NCI-H345 treated with DMSO at 0.1 percent for 48 hours (cell line): ENCODE results near the gene DUSP22.
"Not testable (repeated sequence)": the region's sequence is repeated elsewhere in the genome, so short reads cannot be mapped to it uniquely, and the experiment has no call there.

Source experiments
- DNase-seq: peaks from one replicate; lab custom pipeline; 2025; ENCODE audit not compliant: unreplicated experiment; lab: John Stamatoyannopoulos, UW

Gene DUSP22, protein sequence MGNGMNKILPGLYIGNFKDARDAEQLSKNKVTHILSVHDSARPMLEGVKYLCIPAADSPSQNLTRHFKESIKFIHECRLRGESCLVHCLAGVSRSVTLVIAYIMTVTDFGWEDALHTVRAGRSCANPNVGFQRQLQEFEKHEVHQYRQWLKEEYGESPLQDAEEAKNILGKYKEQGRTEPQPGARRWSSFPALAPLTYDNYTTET

DNA sequence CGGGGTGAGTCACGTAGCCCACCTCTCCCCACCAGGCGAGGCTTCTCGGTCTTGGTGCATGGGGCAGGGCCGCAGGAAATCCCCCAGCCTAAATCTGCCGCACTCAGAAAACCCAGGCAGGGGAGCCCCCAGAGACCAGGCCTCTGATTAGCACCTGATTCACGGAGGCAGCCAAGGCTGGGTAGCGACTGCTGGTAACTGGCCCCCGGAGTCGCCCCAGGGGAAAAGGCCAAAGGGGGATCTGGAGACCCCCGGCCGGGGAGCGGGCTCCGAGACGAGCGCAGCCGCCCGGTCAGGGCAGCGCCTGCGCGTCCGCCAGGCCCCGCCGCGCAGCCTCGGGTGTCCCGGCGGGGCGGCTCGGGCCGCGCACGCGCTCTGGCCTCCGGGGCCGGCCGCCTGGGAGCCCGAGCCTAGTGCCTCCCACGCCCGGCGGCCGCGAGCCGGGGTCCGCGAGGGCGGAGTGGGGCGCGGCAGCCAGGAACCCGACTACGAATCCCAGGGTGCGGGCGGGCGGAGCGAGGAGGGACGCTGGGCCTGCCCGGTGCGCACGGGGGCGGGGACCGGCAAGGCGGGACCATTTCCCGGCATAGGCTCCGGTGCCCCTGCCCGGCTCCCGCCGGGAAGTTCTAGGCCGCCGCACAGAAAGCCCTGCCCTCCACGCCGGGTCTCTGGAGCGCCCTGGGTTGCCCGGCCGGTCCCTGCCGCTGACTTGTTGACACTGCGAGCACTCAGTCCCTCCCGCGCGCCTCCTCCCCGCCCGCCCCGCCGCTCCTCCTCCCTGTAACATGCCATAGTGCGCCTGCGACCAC is at the start of gene DUSP22:
Gene DUSP22, plus strand, starts transcription at position 791 of the 809 bp plus-strand sequence. CDS start 53 bp downstream, outside the sequence.
- DNase-seq: no peak

DNA sequence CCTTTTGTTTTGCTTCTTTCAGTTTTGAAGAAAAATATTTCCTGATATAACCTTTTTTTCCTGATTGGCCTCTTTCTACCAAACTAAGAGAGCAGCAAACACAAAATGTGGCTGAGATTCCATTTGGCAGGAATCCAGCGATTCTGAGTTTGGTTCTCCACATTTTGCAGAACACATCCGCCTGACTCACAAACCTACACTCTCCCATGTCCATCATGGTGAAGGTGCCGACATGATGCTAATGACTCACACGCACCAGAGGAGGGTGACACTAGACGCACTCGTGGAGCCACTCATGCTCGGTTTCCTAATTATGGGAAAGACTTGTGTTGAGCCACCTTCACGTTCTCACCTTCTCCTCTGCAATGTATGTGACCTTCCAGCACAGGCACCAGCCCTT is 45.9 kb upstream of the DUSP22 start:
- DNase-seq: no peak

DNA sequence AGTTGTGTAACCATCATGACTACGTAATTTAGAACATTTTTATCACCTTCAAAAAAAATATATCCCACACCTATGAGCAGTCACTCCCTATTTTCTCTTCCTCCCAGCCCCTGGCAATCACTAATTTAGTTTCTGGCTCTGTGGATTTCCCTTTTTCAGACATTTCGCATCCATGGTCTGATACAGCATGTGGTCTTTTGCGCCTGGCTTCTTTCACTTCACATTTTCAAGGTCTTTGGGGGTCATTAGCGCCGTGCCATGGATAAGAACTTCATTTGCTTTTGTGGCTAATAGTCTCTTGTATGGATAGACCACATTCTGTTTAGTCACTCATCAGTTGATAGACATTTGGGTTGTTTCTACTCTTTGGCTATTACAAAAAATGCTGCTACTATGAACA is 44.9 kb upstream of the DUSP22 start:
- DNase-seq: no peak

DNA sequence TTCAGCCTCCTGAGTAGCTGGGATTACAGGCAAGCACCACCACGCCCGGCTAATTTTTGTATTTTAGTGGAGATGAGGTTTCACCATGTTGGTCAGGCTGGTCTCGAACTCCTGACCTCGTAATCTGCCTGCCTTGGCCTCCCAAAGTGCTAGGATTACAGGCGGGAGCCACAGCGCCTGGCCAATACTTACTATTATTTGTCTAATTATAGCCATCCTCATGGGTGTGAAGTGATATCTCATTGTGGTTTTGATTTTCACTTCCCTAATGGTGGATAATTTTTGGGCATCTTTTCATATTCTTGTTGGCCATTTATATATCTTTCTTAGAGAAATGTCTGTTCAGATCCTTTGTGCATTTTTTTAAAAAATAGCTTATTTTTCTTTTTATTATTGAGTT is 44.2 kb upstream of the DUSP22 start:
- DNase-seq: not testable (repeated sequence)

DNA sequence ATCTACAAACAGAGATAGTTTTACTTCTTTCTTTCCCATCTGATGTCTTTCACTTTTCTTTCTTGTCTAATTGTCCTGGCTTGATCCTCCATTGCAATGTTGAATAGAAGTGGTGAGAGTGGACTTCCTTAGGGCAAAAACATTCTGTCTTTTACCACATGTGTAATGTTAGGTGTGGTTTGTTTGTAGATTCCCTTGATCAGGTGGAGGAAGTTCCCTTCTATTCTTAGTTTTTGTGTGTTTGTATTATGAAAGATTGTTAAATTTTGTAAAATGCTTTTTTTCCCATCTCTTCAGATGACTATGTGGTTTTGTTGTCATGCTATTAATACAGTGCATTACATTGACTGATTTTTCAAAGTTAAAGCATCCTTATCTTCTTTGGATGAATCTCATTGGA is 41.6 kb upstream of the DUSP22 start:
- DNase-seq: no peak

DNA sequence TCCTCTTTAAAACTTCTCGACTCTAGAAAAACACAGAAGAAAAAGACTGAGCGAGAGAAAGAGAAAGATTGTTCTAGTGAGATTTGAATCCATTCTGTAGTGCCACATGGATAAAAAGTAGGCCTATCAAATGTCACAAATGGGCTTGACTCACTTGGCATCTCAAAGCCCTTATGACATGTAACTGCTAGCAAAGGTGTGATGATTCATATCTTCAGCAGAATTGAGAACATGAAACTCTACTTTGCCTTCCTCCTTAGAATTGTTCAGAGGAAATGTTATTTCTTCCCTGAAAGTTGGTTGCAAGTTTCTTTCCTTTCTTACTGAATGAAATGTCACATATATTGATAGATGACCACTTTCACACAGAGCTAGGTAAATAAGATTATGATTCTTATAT is 40.4 kb upstream of the DUSP22 start:
- no peak for DNase-seq

DNA sequence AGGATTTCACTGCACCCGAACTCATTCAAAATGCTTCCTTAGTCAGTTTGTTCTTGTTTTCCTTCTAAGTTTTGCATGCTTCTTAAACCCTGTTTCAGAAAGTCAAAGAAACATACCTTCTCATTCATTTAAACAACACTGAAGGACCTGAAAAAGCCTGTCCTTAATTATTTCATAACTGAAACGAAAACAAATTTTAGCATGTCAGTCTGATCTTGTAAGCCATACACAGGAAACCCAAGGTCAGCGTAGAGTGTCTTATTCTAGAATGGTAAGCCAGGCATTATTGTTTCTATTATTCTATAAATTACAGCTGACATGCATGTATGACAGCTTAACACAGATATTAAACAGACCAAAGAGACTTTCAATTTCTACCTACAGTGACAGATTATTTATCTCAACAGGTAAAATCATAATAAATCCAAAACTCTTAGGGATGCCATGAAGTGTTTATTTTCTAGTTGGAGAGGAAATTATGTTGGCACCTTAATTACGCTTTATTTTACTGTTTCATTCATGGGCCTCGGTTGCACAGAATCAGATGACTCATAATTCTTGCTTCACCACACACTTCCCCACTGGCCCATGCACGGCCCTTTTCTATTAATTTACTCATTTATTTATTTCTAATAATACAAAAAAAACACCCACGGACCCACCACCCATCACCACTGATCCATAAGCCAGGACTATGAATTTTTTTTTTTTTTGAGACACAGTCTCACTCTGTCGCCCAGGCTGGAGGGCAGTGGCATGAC is 39.3 kb upstream of the DUSP22 start:
- no peak for DNase-seq

DNA sequence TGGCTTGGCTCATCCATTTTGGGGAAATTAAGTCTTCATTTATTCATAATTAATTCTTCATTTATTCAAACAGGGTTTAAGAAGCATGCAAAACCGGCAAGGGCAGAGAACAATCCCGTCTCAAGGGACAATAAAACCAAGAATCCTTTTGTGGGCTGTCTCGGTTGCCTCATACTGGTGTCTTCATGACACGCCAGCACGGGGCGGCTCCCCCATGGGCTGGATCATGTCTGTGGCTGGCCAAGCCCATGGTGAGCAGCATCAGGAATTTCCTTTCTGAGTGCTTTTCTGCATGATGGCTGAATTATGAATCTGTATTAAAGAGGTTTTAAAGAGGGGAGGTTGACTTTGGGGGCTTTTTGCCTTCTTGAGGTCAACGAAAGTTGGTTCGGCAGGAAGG is 38.3 kb upstream of the DUSP22 start:
- no peak for DNase-seq

DNA sequence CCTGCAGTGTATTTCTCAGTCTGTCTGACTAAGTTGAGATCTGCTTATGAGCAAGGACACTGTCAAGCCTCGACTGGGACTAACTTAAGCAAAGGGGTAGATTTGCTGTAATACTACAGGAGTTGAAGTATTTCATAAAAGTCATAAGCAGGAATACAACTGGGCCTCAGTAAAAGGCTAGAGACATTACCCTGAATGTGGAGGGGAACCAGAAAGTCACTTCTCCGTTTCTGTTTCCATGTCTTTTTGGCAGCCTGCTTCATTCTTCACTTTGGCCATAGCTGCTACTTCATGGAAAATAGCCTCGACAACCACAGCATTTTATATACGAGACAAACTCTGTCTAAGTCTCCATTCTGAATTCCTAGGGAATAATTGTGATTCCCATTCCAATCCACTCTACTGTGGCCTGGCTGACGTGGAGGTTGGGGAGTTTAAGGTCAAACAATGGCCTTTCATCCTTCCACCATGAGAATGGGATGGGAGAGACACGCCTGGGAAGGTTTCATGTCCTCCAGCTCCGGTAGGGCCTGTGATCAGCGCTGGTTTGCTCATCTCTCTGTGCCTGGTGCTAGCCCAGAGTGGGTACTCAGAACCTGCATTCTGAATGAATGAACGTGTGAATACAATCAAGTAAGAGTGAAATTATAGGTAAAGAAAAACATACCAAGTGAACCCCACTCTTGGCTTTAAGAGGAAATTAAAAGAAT is 37.1 kb upstream of the DUSP22 start:
- no peak for DNase-seq

DNA sequence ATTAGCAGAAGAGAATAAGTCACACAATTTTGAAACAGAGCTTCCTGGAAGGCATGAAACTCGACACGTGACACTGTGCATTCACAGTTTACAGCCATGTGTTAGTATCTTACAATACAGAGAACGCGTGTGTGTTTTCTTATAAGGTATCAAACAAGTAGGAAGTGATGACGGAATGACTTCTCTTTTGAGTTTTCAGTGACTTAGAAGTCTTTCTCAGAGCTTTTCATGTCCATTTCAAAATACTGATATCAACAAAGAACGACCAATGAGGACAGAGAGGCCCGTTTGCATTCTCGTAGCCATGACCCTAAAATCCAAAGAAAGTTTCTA is 36.6 kb upstream of the DUSP22 start:
- DNase-seq: no peak

DNA sequence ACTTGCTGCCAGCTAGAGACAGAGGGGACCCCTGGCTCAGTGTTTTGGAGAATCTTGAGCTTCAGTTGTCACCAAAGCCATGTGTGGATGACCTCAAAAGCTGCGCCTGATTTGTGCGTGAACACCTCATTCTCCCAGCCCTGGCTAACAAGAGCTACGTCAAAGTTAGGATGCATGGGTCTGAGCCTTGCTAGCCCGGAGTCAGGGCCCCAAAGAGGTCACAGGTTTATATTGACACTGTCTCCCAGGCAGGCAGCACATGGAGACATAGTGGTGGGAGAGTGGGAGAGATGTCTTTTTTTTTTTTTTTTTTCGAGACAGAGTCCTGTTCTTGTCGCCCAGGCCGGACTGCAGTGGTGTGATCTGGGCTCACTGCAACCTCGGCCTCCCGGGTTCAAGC is 36.1 kb upstream of the DUSP22 start:
- no peak for DNase-seq

DNA sequence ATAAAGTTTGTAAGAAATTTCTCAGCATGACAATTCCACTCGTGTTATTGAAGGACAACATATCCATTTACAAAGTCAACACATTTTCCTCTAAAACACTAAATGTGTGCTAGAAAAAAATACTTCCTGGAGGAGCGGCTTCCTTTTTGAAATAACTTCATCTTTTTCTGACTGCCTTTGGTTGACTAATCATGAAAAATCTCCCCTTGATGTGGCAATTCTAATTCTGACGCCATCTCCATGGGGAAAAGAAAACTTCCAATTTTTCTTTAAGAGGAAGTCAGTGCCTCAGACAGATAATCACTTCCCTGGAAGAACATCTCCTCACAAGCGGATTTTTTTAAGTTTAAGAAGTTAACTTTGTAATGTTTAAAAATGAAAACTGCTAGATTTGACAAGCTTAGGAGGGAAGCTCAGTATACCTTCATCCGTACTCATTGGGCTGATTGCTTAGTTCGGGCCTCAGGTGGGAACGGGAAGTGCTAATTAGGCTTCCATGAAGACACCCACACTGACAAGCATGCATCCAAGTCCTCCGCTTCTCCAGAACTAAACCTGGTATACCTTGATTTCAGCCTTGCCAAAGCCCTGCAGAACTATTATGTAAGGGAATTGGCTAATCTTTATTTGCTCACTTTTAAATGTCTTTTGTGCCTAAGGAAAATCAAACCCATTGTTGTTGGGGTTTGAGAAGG is 35.1 kb upstream of the DUSP22 start:
- DNase-seq: no peak

DNA sequence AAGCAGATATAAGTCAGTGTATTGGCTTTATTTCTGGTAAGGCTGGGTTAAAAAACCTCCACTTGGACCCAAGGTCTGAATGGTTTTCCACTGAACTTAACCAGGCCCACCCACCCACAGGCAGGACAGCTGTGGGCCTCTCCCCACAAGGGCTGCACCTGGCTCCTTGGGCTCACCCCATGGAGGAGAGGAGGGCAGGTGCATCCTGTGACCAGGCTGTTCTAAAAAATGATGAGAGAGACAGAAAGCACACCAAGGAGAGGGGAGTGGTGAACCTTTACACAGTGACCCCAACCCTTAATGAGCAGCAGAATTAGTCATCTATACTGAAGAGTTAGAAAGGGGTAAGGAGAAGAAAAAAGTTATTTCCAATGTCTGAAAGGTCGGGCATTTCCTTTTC is 34.5 kb upstream of the DUSP22 start:
- no peak for DNase-seq

DNA sequence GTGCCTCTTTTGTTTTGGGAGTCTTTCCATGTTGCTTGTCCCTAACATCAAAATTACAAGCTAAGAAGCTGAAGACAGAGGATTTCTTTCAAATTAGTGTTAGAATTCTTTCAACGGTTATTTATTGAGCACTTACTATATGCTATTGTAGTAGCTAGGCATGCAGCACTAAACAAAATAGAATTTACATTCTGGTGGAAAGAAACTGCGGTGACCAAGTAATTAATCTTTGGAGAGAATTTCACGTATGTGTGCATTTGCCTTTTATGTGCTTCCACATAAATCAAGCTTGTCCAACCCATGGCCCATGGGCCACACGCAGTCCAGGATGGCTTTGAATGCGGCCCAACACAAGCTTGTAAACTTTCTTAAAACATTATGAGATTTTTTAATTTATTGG is 33.0 kb upstream of the DUSP22 start:
- DNase-seq: no peak

DNA sequence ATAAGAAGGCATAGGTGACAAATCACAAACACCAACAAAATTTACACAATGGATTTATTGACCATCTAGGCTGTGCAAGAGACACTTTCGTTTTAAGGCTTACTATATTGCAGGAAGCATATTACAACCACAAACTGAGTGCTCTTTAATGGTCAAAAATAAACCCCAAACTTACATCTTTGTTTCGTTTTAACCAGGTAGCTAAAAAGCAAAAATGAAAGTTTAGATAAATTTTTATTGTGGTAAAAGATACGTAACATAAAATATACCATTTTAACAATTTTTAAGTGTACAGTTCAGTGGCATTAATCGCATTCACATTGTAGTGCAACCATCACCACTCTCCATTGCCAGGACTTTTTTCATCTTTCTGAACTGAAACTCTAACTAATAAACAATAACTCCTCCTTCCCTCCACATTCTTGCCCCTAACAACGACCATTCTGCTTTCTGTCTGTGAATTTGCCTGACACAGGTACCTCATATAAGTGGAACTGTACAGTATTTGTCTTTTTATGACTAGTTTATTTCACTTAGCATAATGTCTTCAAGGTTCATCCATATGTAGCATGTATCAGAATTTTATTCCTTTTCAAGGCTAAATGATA is 32.3 kb upstream of the DUSP22 start:
- no peak for DNase-seq

DNA sequence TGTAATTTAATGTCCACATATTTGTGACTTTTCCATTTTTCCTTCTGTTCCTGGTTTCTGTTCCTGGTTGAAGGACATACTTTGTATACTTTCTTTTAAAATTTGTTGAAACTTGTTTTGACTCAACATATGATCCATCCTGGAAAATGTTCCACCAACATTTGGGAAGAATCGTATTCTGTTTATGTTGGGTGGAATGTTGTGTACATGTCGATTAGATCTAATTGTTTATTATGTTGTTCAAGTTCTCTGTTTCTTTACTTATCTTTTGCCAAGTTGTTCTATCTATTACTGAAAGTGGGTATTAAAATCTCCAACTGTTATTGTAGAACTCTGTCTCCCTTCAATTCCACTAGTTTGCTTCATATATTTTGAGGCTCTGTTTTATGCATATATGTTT is 27.7 kb upstream of the DUSP22 start:
- no peak for DNase-seq

DNA sequence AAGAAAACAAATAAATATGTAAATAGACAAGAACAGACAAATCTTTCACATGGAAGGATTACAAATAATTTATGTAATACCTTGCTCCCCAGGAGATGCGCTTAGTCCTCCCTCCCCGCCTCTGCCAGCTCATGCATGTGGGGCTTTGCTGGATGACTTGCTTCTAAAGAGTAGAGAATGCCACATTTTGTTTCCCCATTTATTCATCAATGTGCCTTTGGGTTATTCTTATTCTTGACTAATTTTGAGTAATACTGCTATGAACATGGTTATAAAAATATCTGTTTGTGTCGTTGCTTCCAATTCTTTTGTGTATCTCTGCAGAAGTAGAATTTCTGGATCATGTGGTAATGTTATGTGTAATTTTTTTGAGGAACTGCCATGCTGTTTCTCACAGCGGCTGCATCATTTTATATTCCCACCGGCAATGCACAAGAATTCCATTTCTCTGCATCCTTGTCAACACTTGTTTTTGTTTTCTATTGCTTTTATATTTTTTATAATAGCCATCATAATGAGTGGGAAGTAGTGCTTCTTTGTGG is 23.8 kb upstream of the DUSP22 start:
- no peak for DNase-seq

DNA sequence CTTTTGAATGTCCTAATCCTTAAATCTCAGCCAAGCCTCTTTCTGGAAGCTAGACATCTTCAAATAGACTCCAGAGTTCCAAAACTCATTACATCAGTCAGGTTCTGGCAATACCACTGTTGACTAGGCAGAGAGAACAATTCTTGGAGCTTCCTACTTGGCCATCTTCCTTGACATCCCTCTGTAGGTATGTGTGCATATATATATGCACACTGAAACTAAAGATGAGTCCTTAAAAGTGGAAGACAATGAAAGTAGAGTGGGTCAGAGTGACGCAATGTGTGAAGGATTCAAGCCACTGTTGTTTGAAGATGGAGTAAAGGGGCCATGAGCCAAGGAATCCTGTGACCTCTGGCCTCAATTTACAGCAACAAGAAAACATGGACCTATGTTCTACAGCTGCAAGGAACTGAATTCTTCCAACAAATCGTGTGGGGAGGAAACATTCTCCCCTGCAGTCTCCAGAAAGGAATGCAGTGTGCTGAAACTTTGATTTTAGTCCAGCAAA is 18.7 kb upstream of the DUSP22 start:
- DNase-seq: no peak

DNA sequence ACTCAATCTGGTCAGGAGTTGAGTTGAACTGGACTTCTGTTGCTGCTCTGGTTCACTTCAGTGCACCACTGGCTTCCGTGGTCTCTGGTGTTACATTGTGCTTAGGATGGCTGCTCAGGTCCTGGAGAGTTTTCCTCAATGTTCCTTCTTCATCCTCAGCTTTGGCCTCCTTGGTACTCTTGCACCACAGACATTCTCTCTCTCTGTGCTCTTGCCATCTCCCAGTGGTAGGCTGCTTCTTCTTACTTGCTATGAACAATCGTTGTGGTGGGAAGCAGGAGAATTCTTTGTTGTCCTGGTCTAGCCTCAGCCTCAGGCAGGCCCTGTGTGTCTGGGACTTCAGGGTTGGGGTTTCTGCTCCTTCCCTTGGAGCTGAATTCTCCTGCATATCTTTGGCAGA is 14.5 kb upstream of the DUSP22 start:
- no peak for DNase-seq

DNA sequence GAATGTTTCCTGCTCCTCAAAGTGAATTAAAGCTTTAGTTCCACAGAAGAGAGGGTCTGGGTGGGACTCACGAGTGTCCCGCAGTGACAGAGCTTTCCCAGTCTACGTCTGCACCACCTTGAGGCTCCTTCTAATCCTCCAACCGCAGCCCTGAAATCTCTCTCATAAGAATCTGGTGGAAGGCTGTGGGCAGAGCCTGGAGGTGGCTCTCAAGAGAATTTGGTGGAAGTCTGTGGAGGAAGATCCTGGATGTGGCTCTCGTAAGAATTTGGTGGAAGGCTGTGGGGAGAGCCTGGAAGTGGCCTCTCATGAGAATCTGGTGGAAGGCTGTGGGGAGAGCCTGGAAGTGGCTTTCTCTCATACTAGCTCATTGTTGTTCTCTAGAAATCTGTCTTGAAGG is 13.8 kb upstream of the DUSP22 start:
- DNase-seq: no peak
